GM12874 (cell line): ENCODE measurements around the gene FLNA.

Experiments
- CTCF ChIP-seq: IDR thresholded peaks from 2 replicates; pipeline ENCODE4 v1.5.1; 2011; ENCODE audit warnings: low read depth, mild to moderate bottlenecking, control low read depth, low read length, moderate library complexity; ENCODE audit not compliant: insufficient read depth

The FLNA gene

GRCh38 chrX:154354013-154354412 lies 20.4 kb downstream of the FLNA start:
- no peak for TF ChIP-seq CTCF

- TF ChIP-seq CTCF = no peak
Measured at GRCh38 chrX:154353172-154353843, 21.1 kb downstream of the FLNA start.

DNA sequence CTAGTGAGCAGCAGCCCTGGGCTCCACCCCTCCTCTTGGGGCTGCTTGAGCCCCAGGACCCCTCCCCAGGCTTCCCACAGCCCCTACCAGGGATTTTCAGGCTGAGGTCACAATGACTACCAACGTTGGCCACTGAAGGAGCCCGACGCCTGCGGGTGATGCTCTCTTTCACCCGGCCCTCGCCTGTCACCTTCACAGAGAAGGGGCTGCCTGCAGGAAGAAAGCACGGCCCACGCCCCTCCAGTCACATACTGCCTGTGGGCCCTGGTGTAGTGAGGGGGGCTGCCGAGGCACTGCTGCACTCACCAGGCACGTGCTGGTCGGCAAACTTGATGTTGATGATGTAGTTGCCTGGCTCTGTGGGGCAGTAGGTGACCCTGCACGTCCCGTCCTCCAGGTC lies 22.0 kb downstream of the FLNA start:
- no peak for TF ChIP-seq CTCF

DNA sequence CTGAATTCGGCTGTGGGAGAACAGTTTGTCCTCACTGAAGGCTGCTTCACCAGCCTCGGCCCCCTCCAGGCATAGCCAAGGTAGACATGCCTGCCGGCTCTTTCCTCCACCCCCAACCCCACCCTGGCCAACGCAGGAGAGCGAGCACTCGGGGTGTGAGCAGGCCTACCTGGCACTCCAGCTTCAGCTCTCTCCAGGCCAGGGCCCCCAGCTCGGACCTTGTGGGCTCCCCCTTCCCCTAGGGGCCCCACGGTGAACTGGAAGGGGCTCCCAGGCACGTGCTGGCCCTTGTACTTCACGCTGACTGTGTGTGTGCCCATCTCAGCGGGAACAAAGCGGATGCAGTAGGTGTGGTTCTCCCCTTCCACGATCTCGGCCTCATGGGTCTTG lies 22.4 kb downstream of the FLNA start:
- TF ChIP-seq CTCF = no peak

DNA sequence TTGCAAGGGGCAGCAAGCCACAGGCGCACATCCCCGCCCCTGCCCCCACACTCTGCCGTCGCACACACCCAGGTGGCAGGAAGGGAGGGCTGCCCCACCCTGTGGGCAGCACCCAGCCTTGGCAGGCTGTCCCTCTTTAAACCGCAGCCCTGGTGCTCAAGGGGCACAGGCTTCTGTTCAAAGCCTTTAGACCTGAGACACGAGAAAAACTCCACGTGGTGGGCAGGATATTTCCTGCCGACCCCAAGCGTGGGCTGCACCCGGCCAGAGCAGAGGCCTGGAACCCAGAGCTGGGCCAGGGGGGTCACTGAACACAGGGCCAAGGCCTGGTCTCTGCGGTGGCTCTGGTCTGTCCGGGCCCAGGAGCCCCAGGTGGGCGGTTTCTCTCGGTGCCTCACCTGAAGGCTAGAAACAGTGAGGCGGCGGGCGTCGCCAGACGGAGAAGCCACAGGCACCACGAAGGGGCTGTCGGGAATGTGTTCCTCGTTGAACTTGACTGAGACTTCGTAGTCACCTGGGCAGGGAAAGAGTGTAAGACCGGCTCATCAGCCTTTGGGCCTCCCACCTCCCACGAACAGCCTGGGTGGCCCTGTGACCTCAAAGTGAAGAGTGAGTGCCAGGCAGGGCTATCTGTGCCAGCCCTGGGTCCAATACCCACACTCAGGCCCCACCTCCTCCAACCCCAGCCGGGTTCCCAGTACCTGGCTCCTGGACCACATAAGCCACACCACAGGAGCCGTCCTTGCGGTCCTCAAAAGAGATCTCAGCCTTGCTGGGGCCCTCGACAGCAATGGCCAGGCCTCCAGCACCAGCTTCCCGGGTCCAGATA lies 23.0 kb downstream of the FLNA start:
- no peak for TF ChIP-seq CTCF

GRCh38 chrX:154350429-154351182 lies 23.8 kb downstream of the FLNA start:
- no peak for TF ChIP-seq CTCF

GRCh38 chrX:154349979-154350378 lies 24.5 kb downstream of the FLNA start:
- TF ChIP-seq CTCF = no peak
